DND-41 (cell line): Measurements from ENCODE around the gene NFATC2.

Source experiments
- EZH2 ChIP-seq: IDR thresholded peaks from 3 replicates; pipeline ENCODE4 v1.6.1; 2012; ENCODE audit warnings: borderline replicate concordance, low read depth, mild to moderate bottlenecking, moderate library complexity, low read length, inconsistent platforms; ENCODE audit not compliant: severe bottlenecking
- TF ChIP-seq, protein P1 (sequence below): IDR thresholded peaks from 2 replicates; pipeline ENCODE4 v1.5.1; 2012; ENCODE audit warnings: borderline replicate concordance, low read length, moderate library complexity, mild to moderate bottlenecking; ENCODE audit not compliant: poor library complexity, severe bottlenecking; ENCODE audit errors: extremely low read depth

DNA sequence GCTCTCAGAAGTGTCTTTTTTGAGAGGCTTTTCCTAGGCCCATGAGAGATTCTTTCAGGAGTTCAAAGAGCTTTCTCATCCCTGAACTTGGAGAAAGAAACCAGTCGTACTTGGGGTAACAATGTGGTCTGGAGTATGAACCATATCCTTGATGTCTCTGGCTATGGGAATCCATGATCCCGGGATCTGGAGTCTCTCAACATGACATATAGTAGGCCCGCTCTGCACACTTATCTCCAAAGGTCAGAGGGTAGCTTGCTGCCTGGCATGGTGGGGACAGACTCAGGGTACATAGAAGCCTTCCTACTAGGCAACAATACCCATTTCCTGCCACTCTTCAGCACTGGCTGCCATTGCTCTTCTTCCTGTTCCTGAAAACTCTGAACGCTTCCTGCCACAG lies 42.2 kb upstream of the NFATC2 start:
- TF ChIP-seq, protein P1, sequence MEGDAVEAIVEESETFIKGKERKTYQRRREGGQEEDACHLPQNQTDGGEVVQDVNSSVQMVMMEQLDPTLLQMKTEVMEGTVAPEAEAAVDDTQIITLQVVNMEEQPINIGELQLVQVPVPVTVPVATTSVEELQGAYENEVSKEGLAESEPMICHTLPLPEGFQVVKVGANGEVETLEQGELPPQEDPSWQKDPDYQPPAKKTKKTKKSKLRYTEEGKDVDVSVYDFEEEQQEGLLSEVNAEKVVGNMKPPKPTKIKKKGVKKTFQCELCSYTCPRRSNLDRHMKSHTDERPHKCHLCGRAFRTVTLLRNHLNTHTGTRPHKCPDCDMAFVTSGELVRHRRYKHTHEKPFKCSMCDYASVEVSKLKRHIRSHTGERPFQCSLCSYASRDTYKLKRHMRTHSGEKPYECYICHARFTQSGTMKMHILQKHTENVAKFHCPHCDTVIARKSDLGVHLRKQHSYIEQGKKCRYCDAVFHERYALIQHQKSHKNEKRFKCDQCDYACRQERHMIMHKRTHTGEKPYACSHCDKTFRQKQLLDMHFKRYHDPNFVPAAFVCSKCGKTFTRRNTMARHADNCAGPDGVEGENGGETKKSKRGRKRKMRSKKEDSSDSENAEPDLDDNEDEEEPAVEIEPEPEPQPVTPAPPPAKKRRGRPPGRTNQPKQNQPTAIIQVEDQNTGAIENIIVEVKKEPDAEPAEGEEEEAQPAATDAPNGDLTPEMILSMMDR, result no peak
- TF ChIP-seq EZH2, result no peak
